H1 (cell line): ENCODE measurements around the gene EPSTI1.

Source experiments
- CHD2 ChIP-seq: IDR thresholded peaks from 2 replicates; pipeline ENCODE4 v1.6.1; 2012; ENCODE audit warnings: low read length, improper control_type of control experiment
- EP300 ChIP-seq, 2 experiments: IDR thresholded peaks; 1 replicate in 1 of 2; 2 replicates in 1 of 2; pipeline ENCODE4 v1.6.1; 2011 to 2012; ENCODE audit warnings: low read depth in 2 of 2, low read length in 2 of 2, mild to moderate bottlenecking in 2 of 2, borderline replicate concordance in 1 of 2, inconsistent platforms in 1 of 2, moderate library complexity in 1 of 2
- GABPA ChIP-seq: IDR thresholded peaks from 2 replicates; pipeline ENCODE4 v1.6.1; 2011; ENCODE audit warnings: mild to moderate bottlenecking, low read length, moderate library complexity, borderline replicate concordance; ENCODE audit not compliant: insufficient read depth
- RAD21 ChIP-seq, 2 experiments: IDR thresholded peaks in 1 of 2; conservative IDR thresholded peaks in 1 of 2; 2 replicates each; pipeline ENCODE4 v1.6.1; 2011; ENCODE audit warnings: low read depth in 2 of 2, low read length in 2 of 2, improper control_type of control experiment in 1 of 2, inconsistent platforms in 1 of 2, mild to moderate bottlenecking in 1 of 2, moderate library complexity in 1 of 2
- TF ChIP-seq, protein P1 (sequence below), 3 experiments: IDR thresholded peaks; 1 replicate in 2 of 3; 2 replicates in 1 of 3; pipeline versions ENCODE4 v1.5.1 to v1.6.1; 2011; ENCODE audit warnings: low read length in 3 of 3, mild to moderate bottlenecking in 3 of 3, inconsistent platforms in 2 of 3, low read depth in 1 of 3, moderate library complexity in 1 of 3; ENCODE audit not compliant: insufficient read depth in 1 of 3; ENCODE audit errors: control extremely low read depth in 1 of 3

DNA sequence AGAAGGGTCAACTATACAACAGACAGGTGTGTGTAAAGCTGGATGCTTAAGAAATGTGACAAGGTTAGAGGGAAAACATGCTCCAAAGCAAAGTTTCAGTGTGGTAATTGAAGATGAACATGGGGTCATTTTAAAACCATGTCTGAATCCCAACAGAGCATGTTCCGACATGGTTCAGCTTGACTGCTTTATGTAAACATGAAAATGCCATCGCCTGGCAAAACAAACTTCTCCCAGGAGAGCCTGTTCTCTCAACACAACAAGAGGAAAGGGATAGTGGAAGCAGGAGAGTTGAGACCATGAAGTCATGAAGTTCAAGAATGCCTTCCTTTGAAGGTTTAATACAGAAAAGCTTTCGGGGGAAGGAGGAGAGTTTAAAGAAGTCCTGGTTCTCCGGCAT, 85.8 kb downstream of the EPSTI1 start:
- TF ChIP-seq, protein P1, sequence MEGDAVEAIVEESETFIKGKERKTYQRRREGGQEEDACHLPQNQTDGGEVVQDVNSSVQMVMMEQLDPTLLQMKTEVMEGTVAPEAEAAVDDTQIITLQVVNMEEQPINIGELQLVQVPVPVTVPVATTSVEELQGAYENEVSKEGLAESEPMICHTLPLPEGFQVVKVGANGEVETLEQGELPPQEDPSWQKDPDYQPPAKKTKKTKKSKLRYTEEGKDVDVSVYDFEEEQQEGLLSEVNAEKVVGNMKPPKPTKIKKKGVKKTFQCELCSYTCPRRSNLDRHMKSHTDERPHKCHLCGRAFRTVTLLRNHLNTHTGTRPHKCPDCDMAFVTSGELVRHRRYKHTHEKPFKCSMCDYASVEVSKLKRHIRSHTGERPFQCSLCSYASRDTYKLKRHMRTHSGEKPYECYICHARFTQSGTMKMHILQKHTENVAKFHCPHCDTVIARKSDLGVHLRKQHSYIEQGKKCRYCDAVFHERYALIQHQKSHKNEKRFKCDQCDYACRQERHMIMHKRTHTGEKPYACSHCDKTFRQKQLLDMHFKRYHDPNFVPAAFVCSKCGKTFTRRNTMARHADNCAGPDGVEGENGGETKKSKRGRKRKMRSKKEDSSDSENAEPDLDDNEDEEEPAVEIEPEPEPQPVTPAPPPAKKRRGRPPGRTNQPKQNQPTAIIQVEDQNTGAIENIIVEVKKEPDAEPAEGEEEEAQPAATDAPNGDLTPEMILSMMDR (IDR thresholded peaks at IDR 0.05; ENCODE audit: control extremely low read depth in 1 of 3, insufficient read depth in 1 of 3, low read depth in 1 of 3, low read length in 3 of 3): no peak
- no peak for TF ChIP-seq GABPA
- TF ChIP-seq EP300 (IDR thresholded peaks at IDR 0.05; ENCODE audit: borderline replicate concordance in 1 of 2, low read depth in 2 of 2, low read length in 2 of 2): no peak
- no peak for TF ChIP-seq CHD2
- TF ChIP-seq RAD21 (IDR thresholded peaks at IDR 0.05 in 1 of 2, conservative IDR thresholded peaks at IDR 0.05 in 1 of 2; ENCODE audit: low read depth in 2 of 2, low read length in 2 of 2): no peak
